Activated CD8-positive, alpha-beta memory T cell treated with anti-CD3 and anti-CD28 coated beads for 36 hours (primary cell): Measurements from ENCODE around the gene CHID1. TPM values are rescaled to one million over a fixed set of nuclear protein-coding genes. Genes with fewer than 3 reads are reported as not detected.

ENCODE experiments used
- CTCF ChIA-PET: fragments of 350-600 bp; sonication (Branson Sonifier 250); formaldehyde crosslinking; loops from one replicate; lab custom pipeline; 2021; ENCODE audit warnings: antibody characterized with exemption; lab: Charles Lee
- POLR2A ChIA-PET: fragments of 350-600 bp; sonication (Branson Sonifier 250); formaldehyde crosslinking; loops from one replicate; lab custom pipeline; 2021; ENCODE audit warnings: antibody characterized with exemption; lab: Charles Lee
- total RNA-seq, 2 experiments: library from RNA; stranded (reverse); gene quantifications; one replicate each; pipeline ENCODE4 v1.2.3, GENCODE V29; 2021

The CHID1 gene
- total RNA-seq, 2 experiments from 2014 or later = 96.5 to 99.0 TPM

DNA sequence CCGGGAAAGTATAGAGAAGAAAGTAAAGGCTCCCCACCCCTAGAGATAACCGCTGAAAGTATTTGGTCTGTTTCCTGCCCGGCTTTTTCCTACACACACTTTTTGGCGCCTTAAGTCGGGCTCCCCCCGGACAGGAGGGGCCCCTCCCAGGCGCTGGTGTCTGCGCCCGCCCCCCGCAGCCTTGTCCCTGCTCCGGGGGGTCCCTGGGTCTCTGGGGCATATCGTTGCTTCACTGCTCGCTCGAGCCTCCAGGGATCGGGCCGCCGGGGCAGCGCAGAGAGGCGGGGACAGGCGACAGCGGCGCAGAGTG, 83.8 kb downstream of the CHID1 start:
- POLR2A ChIA-PET = no interaction called here
- CTCF ChIA-PET = interaction anchor here (1.6 kb wide), 1 partner anchor 11 kb away, joined by 5 read pairs; no protein-coding TSS in a partner anchor

- CTCF ChIA-PET = interaction anchor here (1.0 kb wide), 1 partner anchor 22 kb away, joined by 3 read pairs; no protein-coding TSS in a partner anchor
- POLR2A ChIA-PET = no interaction called here
Measured at GRCh38 chr11:826227-826621, 84.4 kb downstream of the CHID1 start.

DNA sequence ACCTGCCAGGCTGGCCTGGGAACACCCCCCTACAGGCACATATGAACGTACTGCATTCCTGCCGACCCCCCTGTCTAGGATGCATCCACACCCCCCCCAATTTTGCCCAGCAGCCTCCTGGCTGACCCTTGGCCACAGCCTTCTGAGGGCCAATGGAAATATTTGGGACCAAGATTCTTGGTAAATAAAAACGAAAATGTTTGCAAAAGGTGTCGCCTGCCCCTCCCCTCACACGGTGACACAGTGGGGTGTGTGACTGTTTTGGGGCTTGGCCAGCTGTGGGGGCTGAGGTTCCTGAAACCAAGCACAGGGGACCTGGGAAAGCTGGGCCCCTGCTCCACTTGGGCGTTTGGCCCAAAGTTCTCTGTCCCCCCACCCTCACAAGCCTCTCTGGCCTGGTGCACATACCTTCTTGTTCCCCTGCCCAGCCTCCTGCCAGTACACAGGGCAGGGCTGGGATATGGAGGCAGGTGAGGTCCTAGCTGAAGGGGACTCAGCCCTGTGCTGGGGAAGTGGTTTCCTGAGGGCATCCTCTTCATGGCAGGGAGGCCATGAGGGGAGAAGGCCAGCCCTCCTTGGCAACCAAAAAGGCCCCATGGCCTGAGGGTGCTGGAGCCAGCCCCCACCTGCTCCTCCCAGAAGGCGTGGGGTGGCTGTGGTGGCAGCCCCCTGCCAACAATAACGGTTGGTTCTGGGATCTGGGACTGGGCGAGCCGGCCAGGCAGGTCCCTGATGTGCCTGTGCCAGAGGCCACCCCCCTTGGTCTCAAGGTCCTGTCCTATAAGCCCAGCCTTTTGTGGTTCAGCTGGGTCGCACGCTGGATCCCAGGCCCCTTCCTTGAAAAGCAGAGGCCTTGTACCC, 85.0 kb downstream of the CHID1 start:
- POLR2A ChIA-PET = no interaction called here

DNA sequence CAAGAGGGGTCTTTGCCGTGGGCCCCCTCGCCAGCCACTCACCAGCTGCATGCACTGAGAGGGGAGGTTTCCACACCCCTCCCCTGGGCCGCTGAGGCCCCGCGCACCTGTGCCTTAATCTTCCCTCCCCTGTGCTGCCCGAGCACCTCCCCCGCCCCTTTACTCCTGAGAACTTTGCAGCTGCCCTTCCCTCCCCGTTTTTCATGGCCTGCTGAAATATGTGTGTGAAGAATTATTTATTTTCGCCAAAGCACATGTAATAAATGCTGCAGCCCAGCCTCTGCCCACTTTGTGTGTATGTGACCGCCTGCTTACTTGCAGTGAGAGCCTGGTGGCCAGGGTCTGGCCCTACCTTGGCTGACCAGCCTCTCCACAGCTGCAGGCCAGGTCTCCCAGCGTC, 85.7 kb downstream of the CHID1 start:
- CTCF ChIA-PET = interaction anchor here (0.8 kb wide), 1 partner anchor 28 kb away, joined by 4 read pairs; no protein-coding TSS in a partner anchor

More for the DNA sequence above, 85.0 kb downstream of the CHID1 start:
- CTCF ChIA-PET = interaction anchor here (0.8 to 1.0 kb wide), 2 partner anchors 23 to 29 kb away, joined by 3 to 4 read pairs; no protein-coding TSS in a partner anchor

GRCh38 chr11:824292-824880, 86.2 kb downstream of the CHID1 start:
- ChIA-PET POLR2A (no interaction called here), CTCF (no interaction called here)

More for the DNA sequence above, 85.7 kb downstream of the CHID1 start:
- POLR2A ChIA-PET = no interaction called here

DNA sequence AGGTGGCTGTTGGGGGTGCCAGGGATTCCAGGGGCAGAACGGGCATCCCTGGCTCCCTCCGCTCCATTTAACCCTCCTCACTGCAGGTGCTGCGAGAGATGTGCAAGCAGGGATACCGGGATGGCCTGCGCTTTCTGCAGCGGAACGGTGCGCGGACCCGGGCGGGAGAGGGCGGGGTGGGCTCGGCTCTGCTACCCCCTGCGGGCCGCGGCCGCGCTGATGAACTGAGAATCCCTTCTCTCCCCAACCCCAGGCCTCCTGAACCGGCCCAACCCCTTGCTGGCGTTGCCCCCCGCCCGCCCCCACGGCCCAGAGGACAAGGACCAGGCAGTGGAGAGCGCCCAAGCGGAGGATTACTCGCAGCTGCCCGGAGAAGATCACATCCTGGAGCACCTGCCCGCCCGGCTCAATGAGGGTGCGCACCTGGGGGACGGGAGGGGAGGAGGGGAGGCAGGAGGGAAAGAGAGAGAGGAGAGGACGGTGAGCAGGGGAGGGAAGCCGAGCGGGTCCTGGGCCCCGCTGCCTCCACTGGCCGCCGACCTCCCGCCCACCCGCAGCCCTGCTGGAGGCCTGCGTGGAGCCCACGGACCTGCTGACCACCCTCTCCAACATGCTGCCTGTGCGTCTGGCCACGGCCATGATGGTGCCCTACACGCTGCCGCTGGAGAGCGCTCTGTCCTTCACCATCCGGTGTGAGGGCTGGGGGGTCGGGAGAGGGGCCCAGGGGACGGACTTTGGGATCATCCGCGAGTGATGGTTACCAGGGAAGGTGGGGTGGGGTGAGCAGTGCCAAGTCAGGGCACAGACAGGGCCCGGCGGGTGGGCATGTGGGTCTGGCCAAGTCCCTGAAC, 86.9 kb downstream of the CHID1 start:
- POLR2A ChIA-PET = no interaction called here
- CTCF ChIA-PET = no interaction called here

DNA sequence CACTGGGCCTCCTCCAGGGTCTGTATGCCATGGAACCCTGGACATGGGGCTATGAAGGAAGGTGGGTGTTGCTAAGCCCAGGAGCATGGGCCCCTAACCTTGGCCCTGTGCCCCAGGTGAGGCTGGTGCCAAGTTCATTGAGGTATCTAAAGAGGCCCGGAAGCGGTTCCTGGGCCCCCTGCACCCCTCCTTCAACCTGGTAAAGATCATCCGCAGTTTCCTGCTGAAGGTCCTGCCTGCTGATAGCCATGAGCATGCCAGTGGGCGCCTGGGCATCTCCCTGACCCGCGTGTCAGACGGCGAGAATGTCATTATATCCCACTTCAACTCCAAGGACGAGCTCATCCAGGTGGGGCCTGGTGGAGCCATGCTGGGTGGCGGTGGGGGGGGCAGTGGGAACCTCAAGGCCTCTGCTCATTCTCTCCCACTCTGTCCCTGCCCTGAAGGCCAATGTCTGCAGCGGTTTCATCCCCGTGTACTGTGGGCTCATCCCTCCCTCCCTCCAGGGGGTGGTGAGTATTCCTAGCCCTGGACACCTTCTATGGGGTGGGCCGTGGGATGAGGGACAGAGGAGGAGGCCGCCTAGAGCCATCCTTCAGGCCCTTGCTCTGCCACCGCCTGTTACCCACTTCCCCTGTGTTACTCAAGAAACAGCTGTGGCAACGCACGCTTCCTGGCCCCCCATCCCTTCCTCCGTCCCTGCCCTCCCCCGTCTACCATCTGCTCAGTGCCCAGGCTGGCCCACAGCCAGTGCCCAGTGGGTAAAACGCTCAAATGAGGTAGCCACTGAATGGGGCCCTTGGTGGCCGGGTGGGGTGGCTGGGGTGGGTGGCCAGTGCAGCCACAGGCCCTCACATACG, 88.9 kb downstream of the CHID1 start:
- ChIA-PET CTCF (no interaction called here), POLR2A (no interaction called here)

- ChIA-PET POLR2A (interaction anchor here (0.5 to 2.4 kb wide), 4 partner anchors 10 to 207 kb away, joined by 6 to 16 read pairs (median 12); partner anchors contain the start of genes CD151 and RPLP2), CTCF (no interaction called here)
Measured at GRCh38 chr11:820655-821511, 89.7 kb downstream of the CHID1 start.

DNA sequence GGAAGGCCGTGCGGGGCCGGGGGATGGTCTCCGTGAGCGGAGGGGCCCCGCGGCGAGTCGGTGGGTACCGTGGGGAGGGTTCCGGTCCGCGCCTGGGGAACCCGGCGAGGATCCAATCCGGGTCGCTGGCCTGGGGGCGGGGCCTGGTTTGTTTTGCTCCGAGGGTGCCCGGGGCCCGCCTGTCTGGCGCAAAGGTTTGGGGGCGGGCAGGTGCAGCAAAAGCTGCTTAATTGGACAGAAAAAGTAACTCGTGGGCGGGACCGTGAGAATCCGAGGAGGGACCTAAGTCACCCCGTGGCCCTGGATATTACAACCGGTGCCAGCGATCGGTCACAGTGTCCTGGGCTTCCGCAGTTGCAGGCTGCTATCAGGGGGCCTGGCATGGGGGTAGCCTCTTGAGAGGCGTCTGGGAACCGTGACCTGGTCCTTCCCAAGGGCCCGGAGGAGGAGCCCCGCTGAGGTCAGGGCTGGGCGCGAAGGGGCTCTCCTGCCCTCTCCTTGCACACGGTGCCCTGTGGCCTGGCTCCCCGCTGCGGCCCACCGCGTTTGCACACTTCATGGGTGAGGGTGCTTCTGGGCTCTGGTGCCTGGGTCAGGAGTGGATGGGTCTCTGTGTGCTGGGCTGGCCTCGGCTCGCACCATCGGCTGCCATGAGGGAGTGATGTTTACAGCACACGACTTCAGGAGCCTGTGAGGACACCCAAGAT, 90.5 kb downstream of the CHID1 start:
- ChIA-PET POLR2A (interaction anchor here (0.5 to 2.4 kb wide), 6 partner anchors 9 to 206 kb away, joined by 5 to 16 read pairs (median 10); partner anchors contain the start of genes CD151, RPLP2 and TSPAN4), CTCF (interaction anchor here (1.5 kb wide), 1 partner anchor 9 kb away, joined by 6 read pairs; no protein-coding TSS in a partner anchor)

- CTCF ChIA-PET = interaction anchor here (0.7 to 1.5 kb wide), 3 partner anchors 8 to 11 kb away, joined by 3 to 6 read pairs (median 4); partner anchors contain the start of gene RPLP2
- POLR2A ChIA-PET = interaction anchor here (1.3 to 2.4 kb wide), 6 partner anchors 8 to 24 kb away, joined by 5 to 16 read pairs (median 10); partner anchors contain the start of genes CD151, CRACR2B, RPLP2 and TSPAN4
Measured at GRCh38 chr11:819129-819931, 91.3 kb downstream of the CHID1 start.

- ChIA-PET POLR2A (interaction anchor here (1.3 to 2.4 kb wide), 5 partner anchors 7 to 14 kb away, joined by 5 to 16 read pairs (median 11); partner anchors contain the start of genes CD151, CRACR2B and RPLP2), CTCF (interaction anchor here (0.7 to 1.5 kb wide), 3 partner anchors 8 to 10 kb away, joined by 3 to 6 read pairs (median 4); partner anchors contain the start of gene RPLP2)
Measured at GRCh38 chr11:818396-819128, 92.0 kb downstream of the CHID1 start, which contains the start of gene PNPLA2. TSS of gene PNPLA2 (plus strand) at chr11:818914. CDS start at chr11:819719, 805 bp downstream.
